ENCODE data around the gene GPNMB. TPM values are rescaled to one million over a fixed set of nuclear protein-coding genes. Genes with fewer than 3 reads are reported as not detected.

The GPNMB gene
- total RNA-seq, 1 experiment from 2014 or later: 1.2 TPM

DNA sequence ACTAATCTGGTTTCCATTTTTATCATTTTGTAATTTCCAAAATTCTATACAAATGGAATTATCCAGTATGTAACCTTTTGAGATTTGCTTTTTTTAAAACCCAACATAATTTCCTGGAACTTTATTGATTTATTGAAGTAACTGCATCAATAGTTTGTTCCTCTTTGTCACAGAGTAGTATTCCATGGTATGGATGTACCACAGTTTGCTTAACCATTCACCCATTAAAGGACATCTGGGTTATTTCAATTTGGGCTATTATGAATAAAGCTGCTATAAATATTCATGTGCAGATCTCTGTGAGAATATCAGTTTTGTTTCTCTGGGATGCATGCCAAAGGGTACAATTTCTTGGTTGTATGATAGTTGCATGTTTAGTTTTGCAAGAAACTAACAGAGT, 2.9 kb downstream of the GPNMB start:
- Mint-ChIP-seq H3K27me3 (ENCODE audit: low read depth) (peaks cover 5% of the 10 kb centered on the region; the same call in 1 of the 2 replicates), H3K4me1 (peaks cover 0 to 5% of the 10 kb centered on the region in 2 experiments; a peak in 2 of 4 replicates), H3K9me3 (peaks cover 0 to 4% of the 10 kb centered on the region in 2 experiments; a peak in 1 of 5 replicates), H3K36me3 (ENCODE audit: insufficient read depth in 1 of 3, low read depth in 3 of 3) (no peaks in the 10 kb centered on the region), H3K27ac (no peak overlapping the region), H3K4me3 (no peak overlapping the region)
- Histone ChIP-seq H4K8ac (replicated peaks; ENCODE audit: insufficient read length, low read depth, low read length) (no peak overlapping the region), H3K4me2 (ENCODE audit: insufficient read depth, insufficient read length, low read length) (no peak overlapping the region), H3K18ac (ENCODE audit: insufficient read length, low read depth, low read length) (no peak overlapping the region), H3K9ac (ENCODE audit: extremely low read depth, insufficient read length, low read length) (no peak overlapping the region), H3K79me1 (ENCODE audit: insufficient read depth, low read depth, low read length, poor library complexity, severe bottlenecking) (no peaks in the 10 kb centered on the region), H3K56ac (ENCODE audit: insufficient read length, low read depth, low read length) (no peak overlapping the region), H3K23ac (ENCODE audit: insufficient read length, low read depth, low read length) (no peak overlapping the region), H2AK5ac (ENCODE audit: insufficient read length, low read length) (no peak overlapping the region), H4K5ac (ENCODE audit: insufficient read length, low read depth, low read length) (no peak overlapping the region), H3K23me2 (ENCODE audit: insufficient read length, low read depth, low read length, poor library complexity, severe bottlenecking) (no peaks in the 10 kb centered on the region), H2BK20ac (ENCODE audit: low read depth, low read length, poor library complexity, severe bottlenecking) (no peak overlapping the region), H2BK120ac (ENCODE audit: low read depth, low read length, poor library complexity, severe bottlenecking) (no peak overlapping the region), H2BK5ac (ENCODE audit: insufficient read length, low read length) (no peak overlapping the region), H3T11ph (ENCODE audit: low read length) (no peak overlapping the region), H4K91ac (ENCODE audit: insufficient read length, low read depth, low read length) (no peak overlapping the region), H4K20me1 (ENCODE audit: control insufficient read depth, insufficient read depth, insufficient read length) (no peaks in the 10 kb centered on the region), H2AFZ (ENCODE audit: low read length) (no peak overlapping the region), H3K9me3 (ENCODE audit: control insufficient read depth, low read depth, low read length) (no peaks in the 10 kb centered on the region), H3K27me3 (ENCODE audit: insufficient read depth, low read length) (no peaks in the 10 kb centered on the region), H3K79me2 (ENCODE audit: insufficient read depth, low read length) (no peaks in the 10 kb centered on the region), H3K4me1 (ENCODE audit: insufficient read depth, low read length) (no peaks in the 10 kb centered on the region), H2BK12ac (ENCODE audit: insufficient read length, low read depth, low read length) (no peak overlapping the region), H3K14ac (ENCODE audit: insufficient read depth, low read length) (no peak overlapping the region), H3K27ac (ENCODE audit: insufficient read length, low read depth, low read length) (no peak overlapping the region), H3K4ac (ENCODE audit: low read depth, low read length) (no peak overlapping the region), H2BK15ac (ENCODE audit: low read depth, low read length) (no peak overlapping the region)
- DNase-seq: no peak
- TF ChIP-seq, protein P1, sequence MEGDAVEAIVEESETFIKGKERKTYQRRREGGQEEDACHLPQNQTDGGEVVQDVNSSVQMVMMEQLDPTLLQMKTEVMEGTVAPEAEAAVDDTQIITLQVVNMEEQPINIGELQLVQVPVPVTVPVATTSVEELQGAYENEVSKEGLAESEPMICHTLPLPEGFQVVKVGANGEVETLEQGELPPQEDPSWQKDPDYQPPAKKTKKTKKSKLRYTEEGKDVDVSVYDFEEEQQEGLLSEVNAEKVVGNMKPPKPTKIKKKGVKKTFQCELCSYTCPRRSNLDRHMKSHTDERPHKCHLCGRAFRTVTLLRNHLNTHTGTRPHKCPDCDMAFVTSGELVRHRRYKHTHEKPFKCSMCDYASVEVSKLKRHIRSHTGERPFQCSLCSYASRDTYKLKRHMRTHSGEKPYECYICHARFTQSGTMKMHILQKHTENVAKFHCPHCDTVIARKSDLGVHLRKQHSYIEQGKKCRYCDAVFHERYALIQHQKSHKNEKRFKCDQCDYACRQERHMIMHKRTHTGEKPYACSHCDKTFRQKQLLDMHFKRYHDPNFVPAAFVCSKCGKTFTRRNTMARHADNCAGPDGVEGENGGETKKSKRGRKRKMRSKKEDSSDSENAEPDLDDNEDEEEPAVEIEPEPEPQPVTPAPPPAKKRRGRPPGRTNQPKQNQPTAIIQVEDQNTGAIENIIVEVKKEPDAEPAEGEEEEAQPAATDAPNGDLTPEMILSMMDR (conservative IDR thresholded peaks at IDR 0.05): no peak
